ENCODE data around the gene CDCP1. TPM values are rescaled to one million over a fixed set of nuclear protein-coding genes. Genes with fewer than 3 reads are reported as not detected.
A peak's percentile ranks its signal among the peaks of the same experiment; 100 is the strongest.

Gene CDCP1
- total and polyA plus RNA-seq, 2 experiments from 2014 or later = 0.12 TPM; not detected in 1

DNA sequence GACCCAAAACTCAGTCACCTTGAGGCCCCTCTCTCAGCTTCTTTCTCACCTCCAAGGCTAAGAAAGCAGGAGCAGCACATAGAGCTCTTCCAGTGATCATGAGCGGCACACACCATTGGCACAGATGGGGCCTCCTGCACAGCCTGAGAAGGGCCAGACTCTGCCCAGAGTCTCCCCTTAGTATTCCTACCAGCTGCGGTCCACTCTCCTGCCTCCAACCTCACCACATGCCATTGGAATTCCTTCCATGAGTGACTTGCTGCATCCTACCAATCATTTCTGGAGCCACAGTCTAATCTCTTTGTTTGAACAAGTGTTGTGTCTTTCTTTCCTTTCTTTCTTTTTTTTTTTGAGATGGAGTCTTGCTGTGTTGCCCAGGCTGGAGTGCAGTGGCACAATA lies 39.3 kb downstream of the CDCP1 start:
- no peak overlapping the region for H3K4me3 ChIP-seq
- no peak for TF ChIP-seq CTCF (IDR thresholded peaks at IDR 0.05; ENCODE audit: low read depth, low read length)
- H3K27me3 ChIP-seq = no peaks in the 10 kb centered on the region
- H3K27ac ChIP-seq = no peak overlapping the region
- no peak for DNase-seq (ENCODE audit: low read depth in 1 of 2, low spot score in 1 of 2)
- no peaks in the 10 kb centered on the region for H3K36me3 ChIP-seq
- peaks cover 3% of the 10 kb centered on the region for H3K4me1 ChIP-seq (ENCODE audit: low read depth)
- H3K9me3 ChIP-seq (ENCODE audit: low read depth) = no peaks in the 10 kb centered on the region

- H3K27ac ChIP-seq = no peak overlapping the region
- H3K4me3 ChIP-seq = no peak overlapping the region
- TF ChIP-seq CTCF (IDR thresholded peaks at IDR 0.05; ENCODE audit: low read depth, low read length) = no peak
- H3K36me3 ChIP-seq = no peaks in the 10 kb centered on the region
- peak in 1 of 2 donors; percentile 79 for DNase-seq (ENCODE audit: low read depth in 1 of 2, low spot score in 1 of 2)
- H3K9me3 ChIP-seq (ENCODE audit: low read depth) = no peaks in the 10 kb centered on the region
- peaks cover 3% of the 10 kb centered on the region for H3K4me1 ChIP-seq (ENCODE audit: low read depth)
- no peaks in the 10 kb centered on the region for H3K27me3 ChIP-seq
These were observed 40.1 kb downstream of the CDCP1 start for GRCh38 chr3:45105855-45106671.

- H3K27ac ChIP-seq = no peak overlapping the region
- no peaks in the 10 kb centered on the region for H3K9me3 ChIP-seq (ENCODE audit: low read depth)
- no peaks in the 10 kb centered on the region for H3K36me3 ChIP-seq
- no peaks in the 10 kb centered on the region for H3K27me3 ChIP-seq
- DNase-seq (ENCODE audit: low read depth in 1 of 2, low spot score in 1 of 2) = peak in 1 of 2 donors; percentile 61
- no peak overlapping the region for H3K4me3 ChIP-seq
- TF ChIP-seq CTCF (IDR thresholded peaks at IDR 0.05; ENCODE audit: low read depth, low read length) = no peak
- peaks cover 3% of the 10 kb centered on the region for H3K4me1 ChIP-seq (ENCODE audit: low read depth)
These were observed 41.2 kb downstream of the CDCP1 start for GRCh38 chr3:45104715-45105711.

DNA sequence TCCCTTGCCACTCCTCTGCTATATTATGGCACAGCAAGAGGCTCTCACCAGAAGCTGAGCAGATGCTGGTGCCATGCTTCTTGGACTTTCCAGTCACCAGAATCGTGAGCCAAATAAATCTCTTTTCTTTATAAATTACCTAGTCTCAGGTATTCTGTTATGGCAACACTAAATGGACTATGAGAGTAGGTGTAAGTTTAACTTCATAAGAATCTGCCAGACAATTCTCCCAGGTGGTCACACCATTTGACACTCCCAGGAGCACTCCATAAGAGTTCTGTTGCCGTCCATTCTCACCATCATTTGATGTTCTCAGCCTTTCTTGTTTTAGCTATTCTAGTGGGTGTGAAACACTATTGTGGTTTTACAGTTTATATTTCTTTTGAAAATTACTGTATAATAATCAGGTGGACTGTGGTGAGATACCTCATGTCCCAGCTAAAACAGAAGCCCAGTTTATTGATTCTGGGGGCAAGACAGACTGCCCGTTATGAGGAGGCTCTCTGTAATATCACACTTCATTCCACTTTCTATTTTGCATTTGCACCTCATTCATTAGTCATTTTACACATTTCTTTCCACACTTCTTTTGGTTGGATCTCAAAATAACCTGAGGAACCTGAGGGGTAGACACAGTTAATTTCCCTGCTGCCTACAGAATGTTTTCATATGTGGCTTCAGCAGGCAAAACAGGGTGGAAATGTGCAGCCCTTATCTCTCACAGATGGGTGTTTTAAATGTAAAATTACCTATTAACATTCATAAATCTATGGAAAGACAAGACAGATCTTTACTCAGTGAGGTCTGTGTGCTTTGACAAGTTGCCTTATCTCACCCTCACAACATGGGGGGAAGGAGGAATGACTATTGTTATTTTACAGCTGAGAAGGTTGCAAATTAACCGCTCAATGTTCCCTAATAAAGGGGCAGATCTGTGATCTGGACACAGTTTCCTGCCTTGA lies 42.1 kb downstream of the CDCP1 start:
- H3K27ac ChIP-seq = no peak overlapping the region
- H3K36me3 ChIP-seq = no peaks in the 10 kb centered on the region
- no peak for DNase-seq (ENCODE audit: low read depth in 1 of 2, low spot score in 1 of 2)
- H3K27me3 ChIP-seq = no peaks in the 10 kb centered on the region
- H3K9me3 ChIP-seq (ENCODE audit: low read depth) = no peaks in the 10 kb centered on the region
- H3K4me3 ChIP-seq = no peak overlapping the region
- TF ChIP-seq CTCF (IDR thresholded peaks at IDR 0.05; ENCODE audit: low read depth, low read length) = no peak
- H3K4me1 ChIP-seq (ENCODE audit: low read depth) = peaks cover 3% of the 10 kb centered on the region

DNA sequence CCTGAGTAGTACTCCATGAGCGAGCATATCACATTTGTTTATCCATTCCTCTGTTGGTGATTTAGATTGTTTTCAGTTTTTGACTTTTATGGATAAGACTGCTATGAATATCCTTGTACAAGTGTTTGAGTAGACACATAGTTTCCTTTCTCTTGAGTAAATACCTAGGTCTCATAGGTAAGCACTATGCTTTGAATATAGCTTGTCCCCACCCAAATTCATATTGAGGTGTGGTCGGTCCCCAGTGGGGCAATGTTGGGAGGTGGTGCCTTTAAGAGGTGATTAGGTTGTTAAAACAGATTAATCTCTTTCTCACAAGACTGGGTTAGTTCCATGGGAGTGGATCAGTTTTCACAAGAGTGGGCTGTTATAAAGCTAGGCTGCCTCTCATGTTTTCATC lies 42.8 kb downstream of the CDCP1 start:
- H3K27me3 ChIP-seq = no peaks in the 10 kb centered on the region
- H3K4me3 ChIP-seq = no peak overlapping the region
- TF ChIP-seq CTCF (IDR thresholded peaks at IDR 0.05; ENCODE audit: low read depth, low read length) = no peak
- no peaks in the 10 kb centered on the region for H3K9me3 ChIP-seq (ENCODE audit: low read depth)
- H3K27ac ChIP-seq = no peak overlapping the region
- no peak for DNase-seq (ENCODE audit: low read depth in 1 of 2, low spot score in 1 of 2)
- H3K36me3 ChIP-seq = no peaks in the 10 kb centered on the region
- H3K4me1 ChIP-seq (ENCODE audit: low read depth) = peaks cover 2% of the 10 kb centered on the region
